ENCODE results near the gene EREG. TPM values are rescaled to one million over a fixed set of nuclear protein-coding genes. Genes with fewer than 3 reads are reported as not detected.

Gene EREG
- total and polyA plus RNA-seq, 9 of the 15 experiments (the other 6 are each of a cell fraction or from before 2014, with no cell fraction given), result 0.97 to 7.3 (median 2.5) TPM

DNA sequence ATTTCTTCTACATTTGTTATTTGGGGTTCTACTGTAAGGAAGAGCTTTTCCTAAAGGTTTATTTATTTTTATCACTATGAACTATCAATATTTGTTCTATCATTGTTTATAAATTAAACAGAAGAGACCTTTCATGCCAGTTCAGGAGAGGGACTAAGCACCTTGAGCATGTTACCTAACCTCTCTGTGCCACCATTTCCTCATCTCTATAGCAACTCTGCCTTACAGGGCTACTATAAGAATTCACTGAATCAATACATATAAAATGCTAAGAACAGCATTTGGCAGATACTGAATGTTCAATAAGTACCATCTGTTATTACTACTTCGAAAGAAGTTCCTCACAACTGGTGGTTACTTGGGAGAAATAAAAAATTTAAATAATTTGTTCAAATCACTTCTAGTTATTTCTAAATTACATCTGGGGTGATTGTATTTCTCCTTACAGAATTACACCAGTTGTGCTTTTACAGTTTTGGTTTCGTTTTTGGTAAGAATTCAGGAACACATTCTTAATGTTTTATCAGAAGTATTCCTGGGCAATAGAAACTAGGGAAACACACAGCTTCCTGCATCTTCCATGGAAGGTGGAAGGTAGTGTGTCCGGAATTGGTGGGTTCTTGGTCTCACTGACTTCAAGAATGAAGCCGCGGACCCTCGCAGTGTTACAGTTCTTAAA, 32.9 kb downstream of the EREG start (continued):
- peak; percentile 72 for TF ChIP-seq POLR2H (tag; IDR thresholded peaks at IDR 0.05; ENCODE audit: low read depth)
- TF ChIP-seq, protein P1, sequence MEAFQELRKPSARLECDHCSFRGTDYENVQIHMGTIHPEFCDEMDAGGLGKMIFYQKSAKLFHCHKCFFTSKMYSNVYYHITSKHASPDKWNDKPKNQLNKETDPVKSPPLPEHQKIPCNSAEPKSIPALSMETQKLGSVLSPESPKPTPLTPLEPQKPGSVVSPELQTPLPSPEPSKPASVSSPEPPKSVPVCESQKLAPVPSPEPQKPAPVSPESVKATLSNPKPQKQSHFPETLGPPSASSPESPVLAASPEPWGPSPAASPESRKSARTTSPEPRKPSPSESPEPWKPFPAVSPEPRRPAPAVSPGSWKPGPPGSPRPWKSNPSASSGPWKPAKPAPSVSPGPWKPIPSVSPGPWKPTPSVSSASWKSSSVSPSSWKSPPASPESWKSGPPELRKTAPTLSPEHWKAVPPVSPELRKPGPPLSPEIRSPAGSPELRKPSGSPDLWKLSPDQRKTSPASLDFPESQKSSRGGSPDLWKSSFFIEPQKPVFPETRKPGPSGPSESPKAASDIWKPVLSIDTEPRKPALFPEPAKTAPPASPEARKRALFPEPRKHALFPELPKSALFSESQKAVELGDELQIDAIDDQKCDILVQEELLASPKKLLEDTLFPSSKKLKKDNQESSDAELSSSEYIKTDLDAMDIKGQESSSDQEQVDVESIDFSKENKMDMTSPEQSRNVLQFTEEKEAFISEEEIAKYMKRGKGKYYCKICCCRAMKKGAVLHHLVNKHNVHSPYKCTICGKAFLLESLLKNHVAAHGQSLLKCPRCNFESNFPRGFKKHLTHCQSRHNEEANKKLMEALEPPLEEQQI (IDR thresholded peaks at IDR 0.05), result 0 out of 2 replicates have a peak, but pooled peaks have one; percentile 18
- TF ChIP-seq REST (IDR thresholded peaks at IDR 0.05; ENCODE audit: borderline replicate concordance), result no peak
- no peak for TF ChIP-seq REST (CRISPR knock-in tag; IDR thresholded peaks at IDR 0.05; ENCODE audit: low read depth)
- 0 out of 2 replicates have a peak, but pooled peaks have one; percentile 18 for TF ChIP-seq ARID1B (IDR thresholded peaks at IDR 0.05)
- no peak for TF ChIP-seq CCNT2 (IDR thresholded peaks at IDR 0.05; ENCODE audit: borderline replicate concordance, extremely low read depth, insufficient read length, low read depth, low read length)
- TF ChIP-seq ZNF165 (CRISPR knock-in tag; IDR thresholded peaks at IDR 0.05; ENCODE audit: borderline replicate concordance), result no peak

Data from K562 (cell line).